ENCODE data around the gene HOXB6. TPM values are rescaled to one million over a fixed set of nuclear protein-coding genes. Genes with fewer than 3 reads are reported as not detected.

The HOXB6 gene
- total RNA-seq, 1 experiment from 2014 or later: 64.8 TPM

GRCh38 chr17:48556576-48557401 is 48.0 kb downstream of the HOXB6 start:
- Histone ChIP-seq H3K27ac (ENCODE audit: low read depth, low read length) (no peak overlapping the region), H3K9me2 (ENCODE audit: insufficient read depth) (no peaks in the 10 kb centered on the region)

More at GRCh38 chr17:48556576-48557401, 48.0 kb downstream of the HOXB6 start:
- H3K4me2 ChIP-seq (ENCODE audit: low read length): no peak overlapping the region
- H3K36me3 ChIP-seq (ENCODE audit: control insufficient read depth in 1 of 2, insufficient read depth in 2 of 2, low read length in 2 of 2): no peaks in the 10 kb centered on the region
- intact Hi-C loops (cut with micrococcal nuclease): no loop called here
- H3K27me3 ChIP-seq (ENCODE audit: insufficient read depth, low read length): no peaks in the 10 kb centered on the region
- H3K4me3 ChIP-seq (replicated peaks in 1 of 2; ENCODE audit: low read depth in 1 of 2, low read length in 2 of 2): no peak overlapping the region
- peaks cover 0 to 4% of the 10 kb centered on the region in 2 experiments; a peak in 1 of 4 replicates for H3K4me1 ChIP-seq (ENCODE audit: control insufficient read depth in 1 of 2, insufficient read depth in 2 of 2, low read length in 2 of 2)
- no peak overlapping the region for H2AFZ ChIP-seq (ENCODE audit: low read depth, low read length, poor library complexity, severe bottlenecking)
- no TSS peak for BruUV-seq (replicated peaks)
- RAD21 ChIA-PET (ENCODE audit: low non-redundant PET in 1 of 2, low total read pairs in 2 of 2, uncharacterized antibody in 2 of 2, unreplicated experiment in 2 of 2): no interaction called here
- DNase-seq (ENCODE audit: low read depth, low spot score) (no peak), ATAC-seq (no peak)
- no peaks in the 10 kb centered on the region for H3K9me3 ChIP-seq (ENCODE audit: control insufficient read depth in 1 of 2, insufficient read depth in 1 of 2, low read depth in 1 of 2, low read length in 2 of 2)
- TF ChIP-seq JUND (IDR thresholded peaks at IDR 0.05) (no peak), CBX3 (IDR thresholded peaks at IDR 0.05; ENCODE audit: low read depth) (no peak), YY1 (IDR thresholded peaks at IDR 0.05; ENCODE audit: extremely low read depth, insufficient replicate concordance, low read depth, low read length) (no peak), ZNF274 (IDR thresholded peaks at IDR 0.05; ENCODE audit: low read depth, low read length) (no peak), ATF3 (IDR thresholded peaks at IDR 0.05) (no peak), TCF7L2 (IDR thresholded peaks at IDR 0.05; ENCODE audit: borderline replicate concordance, extremely low read depth, insufficient read depth, insufficient read length) (no peak), POLR2AphosphoS5 (IDR thresholded peaks at IDR 0.05; ENCODE audit: low read depth, low read length) (no peak), SP1 (IDR thresholded peaks at IDR 0.05; ENCODE audit: low read depth) (no peak), POLR2A (IDR thresholded peaks at IDR 0.05; ENCODE audit: borderline replicate concordance, extremely low read depth, insufficient read depth, insufficient read length) (no peak), MAX (IDR thresholded peaks at IDR 0.05) (no peak), CTCF (IDR thresholded peaks at IDR 0.05 in 2 of 3, conservative IDR thresholded peaks at IDR 0.05 in 1 of 3; ENCODE audit: borderline replicate concordance in 1 of 3, insufficient read depth in 1 of 3, low read depth in 2 of 3, low read length in 2 of 3) (no peak), ELF1 (IDR thresholded peaks at IDR 0.05; ENCODE audit: borderline replicate concordance, low read depth) (no peak), EZH2 (IDR thresholded peaks at IDR 0.05) (no peak), RAD21 (IDR thresholded peaks at IDR 0.05; ENCODE audit: low read depth) (no peak), FOSL1 (IDR thresholded peaks at IDR 0.05; ENCODE audit: low read depth) (no peak), ZFX (IDR thresholded peaks at IDR 0.05) (no peak), SIN3A (IDR thresholded peaks at IDR 0.05; ENCODE audit: low read depth) (no peak), CEBPB (IDR thresholded peaks at IDR 0.05; ENCODE audit: low read depth) (no peak), REST (IDR thresholded peaks at IDR 0.05; ENCODE audit: low read depth) (no peak)
- H3K9ac ChIP-seq (ENCODE audit: low read length): no peak overlapping the region
- CTCF ChIA-PET: no interaction called here
- POLR2A ChIA-PET: no interaction called here
- no peaks in the 10 kb centered on the region for H3K79me2 ChIP-seq (ENCODE audit: insufficient read depth, low read length)
- H4K20me1 ChIP-seq (ENCODE audit: insufficient read depth): no peaks in the 10 kb centered on the region
